ENCODE results near the gene TMED5. TPM values are rescaled to one million over a fixed set of nuclear protein-coding genes. Genes with fewer than 3 reads are reported as not detected.
"Not testable (repeated sequence)": the region's sequence is repeated elsewhere in the genome, so short reads cannot be mapped to it uniquely, and the experiment has no call there.

The TMED5 gene
- total and polyA plus RNA-seq, 4 donors: 15.1 to 132 (median 56.4) TPM

DNA sequence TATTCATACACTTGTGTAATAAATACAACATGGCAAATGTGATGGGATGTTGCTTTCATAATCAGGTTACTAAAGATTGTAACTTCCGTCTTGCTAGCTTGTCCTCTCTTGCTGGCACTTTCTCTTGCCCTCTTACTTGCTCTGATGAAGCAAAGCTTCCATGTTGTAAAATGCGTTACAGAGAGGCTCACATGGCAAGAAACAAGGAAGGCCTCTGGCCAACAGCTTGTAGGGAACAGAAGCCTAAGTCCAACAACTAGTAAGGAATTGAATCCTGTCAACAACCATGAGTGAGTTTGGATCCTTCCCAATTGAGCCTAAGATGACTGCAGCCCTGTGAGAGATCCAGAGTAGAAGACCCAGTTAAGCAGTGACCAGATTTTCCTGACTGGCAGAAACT lies 15.4 kb downstream of the TMED5 start:
- peak overlapping the region in 1 of 2 donors; percentile 24 for H3K27ac ChIP-seq (ENCODE audit: low read depth in 1 of 2, low read length in 1 of 2)
- DNase-seq (no peak), ATAC-seq (ENCODE audit: insufficient read depth, low FRiP score) (no peak)
- peaks cover 0 to 8% (median 0%) of the 10 kb centered on the region in 5 donors for H3K4me1 ChIP-seq (ENCODE audit: control insufficient read depth in 5 of 5, insufficient read depth in 5 of 5, low read length in 5 of 5)
- TF ChIP-seq, protein P1, sequence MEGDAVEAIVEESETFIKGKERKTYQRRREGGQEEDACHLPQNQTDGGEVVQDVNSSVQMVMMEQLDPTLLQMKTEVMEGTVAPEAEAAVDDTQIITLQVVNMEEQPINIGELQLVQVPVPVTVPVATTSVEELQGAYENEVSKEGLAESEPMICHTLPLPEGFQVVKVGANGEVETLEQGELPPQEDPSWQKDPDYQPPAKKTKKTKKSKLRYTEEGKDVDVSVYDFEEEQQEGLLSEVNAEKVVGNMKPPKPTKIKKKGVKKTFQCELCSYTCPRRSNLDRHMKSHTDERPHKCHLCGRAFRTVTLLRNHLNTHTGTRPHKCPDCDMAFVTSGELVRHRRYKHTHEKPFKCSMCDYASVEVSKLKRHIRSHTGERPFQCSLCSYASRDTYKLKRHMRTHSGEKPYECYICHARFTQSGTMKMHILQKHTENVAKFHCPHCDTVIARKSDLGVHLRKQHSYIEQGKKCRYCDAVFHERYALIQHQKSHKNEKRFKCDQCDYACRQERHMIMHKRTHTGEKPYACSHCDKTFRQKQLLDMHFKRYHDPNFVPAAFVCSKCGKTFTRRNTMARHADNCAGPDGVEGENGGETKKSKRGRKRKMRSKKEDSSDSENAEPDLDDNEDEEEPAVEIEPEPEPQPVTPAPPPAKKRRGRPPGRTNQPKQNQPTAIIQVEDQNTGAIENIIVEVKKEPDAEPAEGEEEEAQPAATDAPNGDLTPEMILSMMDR (IDR thresholded peaks at IDR 0.05; ENCODE audit: control extremely low read depth, extremely low read depth): no peak
- peaks cover 0 to 10% (median 2%) of the 10 kb centered on the region in 4 donors for H3K36me3 ChIP-seq (ENCODE audit: control insufficient read depth in 4 of 4, insufficient read depth in 4 of 4, low read length in 4 of 4)
- 37 to 82% methylated on average over 2 of the region's 2 CpGs for WGBS, 2 donors
- H3K9ac ChIP-seq (ENCODE audit: insufficient read depth in 1 of 2, low read length in 2 of 2): no peak overlapping the region
- H3K27me3 ChIP-seq (ENCODE audit: control insufficient read depth in 3 of 3, insufficient read depth in 3 of 3, low read length in 2 of 3): no peaks in the 10 kb centered on the region
- peaks cover 0 to 7% (median 0%) of the 10 kb centered on the region in 4 donors for H3K9me3 ChIP-seq (ENCODE audit: control insufficient read depth in 4 of 4, insufficient read depth in 3 of 4, low read length in 3 of 4)
- H3K4me3 ChIP-seq: no peak overlapping the region

GRCh38 chr1:93163314-93163713 lies 16.9 kb downstream of the TMED5 start:
- not testable (repeated sequence) for H3K27me3 ChIP-seq (ENCODE audit: control insufficient read depth in 3 of 3, insufficient read depth in 3 of 3, low read length in 2 of 3); H3K9me3 ChIP-seq (ENCODE audit: control insufficient read depth in 4 of 4, insufficient read depth in 3 of 4, low read length in 3 of 4); H3K36me3 ChIP-seq (ENCODE audit: control insufficient read depth in 4 of 4, insufficient read depth in 4 of 4, low read length in 4 of 4); H3K4me3 ChIP-seq; H3K9ac ChIP-seq (ENCODE audit: insufficient read depth in 1 of 2, low read length in 2 of 2); DNase-seq; H3K27ac ChIP-seq (ENCODE audit: low read depth in 1 of 2, low read length in 1 of 2); ATAC-seq (ENCODE audit: insufficient read depth, low FRiP score); H3K4me1 ChIP-seq (ENCODE audit: control insufficient read depth in 5 of 5, insufficient read depth in 5 of 5, low read length in 5 of 5)
- 96 to 98% methylated on average over 8 of the region's 8 CpGs for WGBS, 2 donors

- Histone ChIP-seq H3K9ac (ENCODE audit: insufficient read depth in 1 of 2, low read length in 2 of 2) (no peak overlapping the region), H3K9me3 (ENCODE audit: control insufficient read depth in 4 of 4, insufficient read depth in 3 of 4, low read length in 3 of 4) (no peaks in the 10 kb centered on the region), H3K27ac (ENCODE audit: low read depth in 1 of 2, low read length in 1 of 2) (no peak overlapping the region), H3K36me3 (ENCODE audit: control insufficient read depth in 4 of 4, insufficient read depth in 4 of 4, low read length in 4 of 4) (peaks cover 2 to 14% (median 10%) of the 10 kb centered on the region in 4 donors), H3K4me3 (no peak overlapping the region), H3K27me3 (ENCODE audit: control insufficient read depth in 3 of 3, insufficient read depth in 3 of 3, low read length in 2 of 3) (no peaks in the 10 kb centered on the region), H3K4me1 (ENCODE audit: control insufficient read depth in 5 of 5, insufficient read depth in 5 of 5, low read length in 5 of 5) (peaks cover 0 to 3% (median 0%) of the 10 kb centered on the region in 5 donors)
- DNase-seq (no peak), ATAC-seq (ENCODE audit: insufficient read depth, low FRiP score) (no peak)
- 49 to 80% methylated on average over 2 of the region's 2 CpGs for WGBS, 2 donors
- TF ChIP-seq, protein P1 (IDR thresholded peaks at IDR 0.05; ENCODE audit: control extremely low read depth, extremely low read depth): no peak
Observed at GRCh38 chr1:93159337-93159736, 20.9 kb downstream of the TMED5 start.

DNA sequence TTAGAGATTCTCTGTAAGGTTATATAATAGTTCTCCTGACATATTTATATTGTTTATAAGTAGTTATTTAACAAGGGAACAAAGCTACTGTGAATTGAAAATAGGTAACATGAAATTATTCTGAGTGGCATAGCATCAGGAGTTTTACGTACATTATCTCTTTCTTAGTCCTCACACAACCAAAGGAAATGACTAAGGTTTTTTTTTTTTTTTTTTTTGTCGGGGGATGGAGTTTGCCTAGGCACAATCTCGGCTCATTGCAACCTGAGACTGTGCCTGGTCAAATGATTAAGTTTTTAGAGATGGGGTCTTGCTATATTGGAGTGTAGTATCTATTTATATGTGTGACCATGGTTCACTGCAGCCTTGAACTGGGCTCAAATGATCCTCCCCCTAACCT lies 24.9 kb downstream of the TMED5 start:
- no peaks in the 10 kb centered on the region for H3K9me3 ChIP-seq (ENCODE audit: control insufficient read depth in 4 of 4, insufficient read depth in 3 of 4, low read length in 3 of 4)

More for the DNA sequence above, 24.9 kb downstream of the TMED5 start:
- ATAC-seq (ENCODE audit: insufficient read depth, low FRiP score) (no peak), DNase-seq (no peak)
- Histone ChIP-seq H3K4me3 (no peak overlapping the region), H3K27me3 (ENCODE audit: control insufficient read depth in 3 of 3, insufficient read depth in 3 of 3, low read length in 2 of 3) (no peaks in the 10 kb centered on the region), H3K9ac (ENCODE audit: insufficient read depth in 1 of 2, low read length in 2 of 2) (no peak overlapping the region), H3K4me1 (ENCODE audit: control insufficient read depth in 5 of 5, insufficient read depth in 5 of 5, low read length in 5 of 5) (no peaks in the 10 kb centered on the region), H3K36me3 (ENCODE audit: control insufficient read depth in 4 of 4, insufficient read depth in 4 of 4, low read length in 4 of 4) (peaks cover 2 to 17% (median 12%) of the 10 kb centered on the region in 4 donors), H3K27ac (ENCODE audit: low read depth in 1 of 2, low read length in 1 of 2) (no peak overlapping the region)
- WGBS, 2 donors: 34 to 48% methylated on average over 3 of the region's 3 CpGs
- TF ChIP-seq, protein P1 (IDR thresholded peaks at IDR 0.05; ENCODE audit: control extremely low read depth, extremely low read depth): no peak
